Smooth muscle cell (in vitro differentiated cells): ENCODE results near the gene NLRP14. TPM values are rescaled to one million over a fixed set of nuclear protein-coding genes. Genes with fewer than 3 reads are reported as not detected.
A peak's percentile ranks its signal among the peaks of the same experiment; 100 is the strongest.

ENCODE experiments used
- DNase-seq: peaks from one replicate; lab custom pipeline; 2025; ENCODE audit not compliant: unreplicated experiment; lab: John Stamatoyannopoulos, UW
- H2AFZ ChIP-seq: fragments of 200-600 bp; sonication (generic); 2 replicates; pipeline ENCODE4 v1.6.0; 2016; ENCODE audit warnings: antibody characterized with exemption, low read depth, mild to moderate bottlenecking
- H3F3A ChIP-seq: fragments of 200-600 bp; sonication (generic); 2 replicates; pipeline ENCODE4 v1.6.0; 2017; ENCODE audit warnings: antibody characterized with exemption, low read depth
- H3K27ac ChIP-seq: fragments of 200-600 bp; sonication (generic); 2 replicates; pipeline ENCODE4 v1.5.1; 2016; ENCODE audit warnings: low read depth, mild to moderate bottlenecking
- H3K27me3 ChIP-seq: fragments of 200-600 bp; sonication (generic); 2 replicates; pipeline ENCODE4 v1.6.1; 2016; ENCODE audit warnings: low read depth, mild to moderate bottlenecking
- H3K36me3 ChIP-seq: fragments of 200-600 bp; sonication (generic); 2 replicates; pipeline ENCODE4 v1.5.1; 2016; ENCODE audit warnings: low read depth
- H3K4me1 ChIP-seq: fragments of 200-600 bp; sonication (generic); 2 replicates; pipeline ENCODE4 v1.5.1; 2016; ENCODE audit warnings: low read depth
- H3K4me2 ChIP-seq: fragments of 200-600 bp; sonication (generic); 2 replicates; pipeline ENCODE4 v1.6.0; 2016; ENCODE audit warnings: mild to moderate bottlenecking
- H3K4me3 ChIP-seq: fragments of 200-600 bp; sonication (generic); 2 replicates; pipeline ENCODE4 v1.5.1; 2016; ENCODE audit warnings: mild to moderate bottlenecking
- H3K79me2 ChIP-seq: fragments of 200-600 bp; sonication (generic); 2 replicates; pipeline ENCODE4 v1.6.0; 2016; ENCODE audit warnings: low read depth, mild to moderate bottlenecking
- H3K9ac ChIP-seq: fragments of 200-600 bp; sonication (generic); 2 replicates; pipeline ENCODE4 v1.6.0; 2016; ENCODE audit warnings: low read depth
- H3K9me3 ChIP-seq: fragments of 200-600 bp; sonication (generic); replicated peaks from 2 replicates; pipeline ENCODE4 v1.5.1; 2016; ENCODE audit warnings: low read depth
- H4K20me1 ChIP-seq: fragments of 200-600 bp; sonication (generic); 2 replicates; pipeline ENCODE4 v1.6.0; 2016; ENCODE audit warnings: low read depth
- CTCF ChIP-seq: fragments of 200-600 bp; sonication (generic); IDR thresholded peaks from 2 replicates; pipeline ENCODE4 v1.5.1; 2017; ENCODE audit warnings: borderline replicate concordance, mild to moderate bottlenecking, antibody characterized with exemption; ENCODE audit not compliant: insufficient read depth, poor library complexity, severe bottlenecking
- WGBS: methylation state at CpG from one replicate; pipeline ENCODE4 v1.1.7; 2016; ENCODE audit warnings: low lambda C conversion rate; 5-methylcytosine and 5-hydroxymethylcytosine counted together
- polyA plus RNA-seq: library from polyadenylated mRNA; unstranded; fragments of >200 nt; fragmentation: Nextera tagmentation; extraction: Ambion mirVana; gene quantifications from 2 replicates; pipeline ENCODE4 v1.2.1, GENCODE V29; 2016
- total RNA-seq: library from RNA; depleted of rRNA; stranded (reverse); fragments of >200 nt; gene quantifications from 2 replicates; pipeline ENCODE4 v1.2.3, GENCODE V29; 2014

The NLRP14 gene
- total and polyA plus RNA-seq, 2 experiments from 2014 or later: 0.34 TPM; not detected in 1

GRCh38 chr11:7089328-7090251, 69.3 kb downstream of the NLRP14 start:
- H3K9me3 ChIP-seq: no peaks in the 10 kb centered on the region
- H3K4me1 ChIP-seq: no peaks in the 10 kb centered on the region
- H3K9ac ChIP-seq: no peak overlapping the region
- H3K27me3 ChIP-seq: no peaks in the 10 kb centered on the region
- no peak overlapping the region for H3K27ac ChIP-seq
- WGBS: 98% methylated on average over 94 of the region's 111 CpGs
- H3K4me2 ChIP-seq: no peak overlapping the region
- no peaks in the 10 kb centered on the region for H3K36me3 ChIP-seq
- no peak for TF ChIP-seq CTCF
- H3F3A ChIP-seq: no peaks in the 10 kb centered on the region
- H3K4me3 ChIP-seq: no peak overlapping the region
- H3K79me2 ChIP-seq: no peaks in the 10 kb centered on the region
- H4K20me1 ChIP-seq: no peaks in the 10 kb centered on the region
- no peak overlapping the region for H2AFZ ChIP-seq
- DNase-seq: no peak

GRCh38 chr11:7098235-7098832, 78.1 kb downstream of the NLRP14 start:
- H3K9ac ChIP-seq: no peak overlapping the region
- 4% methylated on average over 2 of the region's 2 CpGs for WGBS
- no peak overlapping the region for H3K4me2 ChIP-seq
- no peak overlapping the region for H3K4me3 ChIP-seq
- no peak overlapping the region for H2AFZ ChIP-seq
- no peaks in the 10 kb centered on the region for H4K20me1 ChIP-seq
- H3K27me3 ChIP-seq: peaks cover 10% of the 10 kb centered on the region
- H3K36me3 ChIP-seq: no peaks in the 10 kb centered on the region
- H3K27ac ChIP-seq: no peak overlapping the region
- H3K9me3 ChIP-seq: no peaks in the 10 kb centered on the region
- no peaks in the 10 kb centered on the region for H3K4me1 ChIP-seq
- no peaks in the 10 kb centered on the region for H3K79me2 ChIP-seq
- peak; percentile 75 for TF ChIP-seq CTCF
- no peak for DNase-seq
- H3F3A ChIP-seq: no peaks in the 10 kb centered on the region

- Histone ChIP-seq H3K4me2 (no peak overlapping the region), H3F3A (no peaks in the 10 kb centered on the region), H3K36me3 (no peaks in the 10 kb centered on the region), H3K4me1 (no peaks in the 10 kb centered on the region), H4K20me1 (no peaks in the 10 kb centered on the region), H3K79me2 (no peaks in the 10 kb centered on the region), H2AFZ (no peak overlapping the region), H3K27me3 (peaks cover 14% of the 10 kb centered on the region), H3K9me3 (no peaks in the 10 kb centered on the region), H3K9ac (no peak overlapping the region), H3K27ac (no peak overlapping the region), H3K4me3 (no peak overlapping the region)
- no peak for DNase-seq
- WGBS: 15% methylated on average over 1 of the region's 1 CpG
- TF ChIP-seq CTCF: no peak
Measured at GRCh38 chr11:7115780-7116179, 95.5 kb downstream of the NLRP14 start.
